Brain pericyte (primary cell): ENCODE measurements around the gene TMEM232.
A peak's percentile ranks its signal among the peaks of the same experiment; 100 is the strongest.

ENCODE experiments used
- DNase-seq: peaks from one replicate; pipeline ENCODE4 v3.0.0-alpha.2; 2012; ENCODE audit warnings: low read depth, low spot score

TMEM232 gene

GRCh38 chr5:110517396-110517795 lies 209.1 kb downstream of the TMEM232 start:
- DNase-seq: no peak

DNA sequence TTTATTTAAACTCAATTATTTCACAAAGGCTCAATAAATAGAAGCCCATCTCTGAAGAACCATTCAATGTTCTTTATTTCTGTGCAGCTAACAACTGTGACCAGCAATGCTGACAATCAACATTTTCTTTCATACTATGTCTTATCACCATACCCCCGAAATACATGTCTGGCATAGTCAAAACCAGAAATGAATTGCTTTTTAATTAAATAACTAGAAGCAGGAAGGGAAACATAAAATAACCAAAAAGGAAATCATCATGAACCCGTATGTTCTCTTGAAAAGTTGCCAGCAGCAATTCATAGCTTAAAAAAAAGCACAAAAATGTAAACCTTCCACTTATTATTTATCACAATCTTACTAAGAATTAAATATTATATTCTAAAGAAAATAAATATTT lies 212.4 kb downstream of the TMEM232 start:
- DNase-seq: no peak

- DNase-seq: no peak
Observed at GRCh38 chr5:110512266-110512665, 214.2 kb downstream of the TMEM232 start.

GRCh38 chr5:110510146-110510545 lies 216.3 kb downstream of the TMEM232 start:
- no peak for DNase-seq

DNA sequence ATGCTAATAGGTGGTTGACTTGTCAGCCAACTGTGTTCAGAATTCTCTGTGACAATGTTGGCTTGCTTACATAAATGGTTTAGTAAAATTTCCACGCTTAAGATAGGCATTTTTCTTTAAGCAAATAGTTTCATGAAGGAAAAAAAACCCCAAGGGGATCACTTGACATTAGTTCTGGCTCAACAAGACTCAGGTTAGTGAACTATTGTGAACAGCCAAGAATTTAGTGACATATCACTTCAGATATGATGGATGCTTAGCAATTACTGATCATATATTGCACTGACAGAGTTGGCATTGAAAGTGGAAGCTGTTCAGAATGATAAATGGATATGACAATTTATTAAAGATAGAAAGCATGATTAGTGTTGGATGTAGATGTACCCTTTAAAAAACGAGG lies 218.5 kb downstream of the TMEM232 start:
- no peak for DNase-seq

GRCh38 chr5:110506378-110506777 lies 220.1 kb downstream of the TMEM232 start:
- no peak for DNase-seq

- DNase-seq: no peak
Observed at GRCh38 chr5:110496276-110496675, 230.2 kb downstream of the TMEM232 start.

- no peak for DNase-seq
Observed at GRCh38 chr5:110492446-110492845, 234.0 kb downstream of the TMEM232 start.

- peak; percentile 52 for DNase-seq
Observed at GRCh38 chr5:110478895-110479294, 247.6 kb downstream of the TMEM232 start.

DNA sequence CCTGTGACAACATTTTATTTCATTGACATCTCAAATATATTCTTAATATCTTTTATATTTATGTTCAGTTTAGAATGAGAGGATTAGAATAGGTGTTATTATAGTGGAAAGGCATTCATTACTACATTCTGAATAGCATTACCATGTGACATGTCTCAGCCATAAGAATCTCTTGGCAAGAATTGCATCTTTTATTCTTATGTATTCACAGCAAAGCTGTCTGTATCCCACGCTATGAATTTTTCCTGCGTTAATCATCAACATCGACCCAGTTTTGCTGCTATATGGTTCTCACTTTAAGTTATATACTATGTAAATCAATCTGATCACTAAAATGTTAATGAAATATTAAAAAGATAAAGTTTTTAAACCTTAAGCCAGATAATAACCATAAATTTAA lies 248.6 kb downstream of the TMEM232 start:
- no peak for DNase-seq

- no peak for DNase-seq
Observed at GRCh38 chr5:110476164-110476563, 250.3 kb downstream of the TMEM232 start.

- no peak for DNase-seq
Observed at GRCh38 chr5:110475529-110475928, 250.9 kb downstream of the TMEM232 start.

DNA sequence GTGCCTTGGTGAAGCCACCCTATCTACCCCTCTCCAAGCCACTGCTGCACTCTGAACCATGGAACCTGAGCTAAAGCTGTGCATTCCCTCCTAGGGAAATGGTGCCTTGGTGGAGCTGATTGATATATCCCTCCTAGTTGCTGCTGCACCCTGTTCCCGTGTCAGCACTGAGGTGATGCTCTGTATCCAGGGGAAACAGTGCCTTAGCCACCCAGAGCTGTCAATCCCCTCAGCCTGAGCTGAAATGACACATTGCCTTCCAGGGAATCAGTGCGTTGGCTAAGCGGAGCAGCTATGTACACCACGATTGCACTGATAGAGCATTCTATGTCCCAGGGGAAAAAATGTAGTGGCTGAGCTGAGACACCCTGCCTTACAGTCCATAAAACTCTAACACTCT lies 257.0 kb downstream of the TMEM232 start:
- no peak for DNase-seq

DNA sequence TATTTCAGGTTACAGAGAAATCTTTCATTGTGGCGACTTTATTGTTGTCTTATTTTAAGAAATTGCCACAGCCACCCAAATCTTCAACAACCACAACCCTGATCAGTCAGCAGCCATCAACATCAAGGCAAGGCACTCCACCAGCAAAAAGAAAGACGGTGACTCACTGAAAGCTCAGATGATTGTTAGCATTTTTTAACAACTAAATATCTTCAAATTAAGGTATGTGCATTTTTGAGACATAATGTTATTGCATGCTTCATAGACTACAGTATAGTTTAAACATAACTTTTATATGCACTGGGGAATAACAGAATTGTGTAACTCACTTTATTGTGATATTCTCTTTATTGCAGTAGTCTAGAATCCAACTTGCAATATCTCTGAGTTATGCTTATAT lies 263.4 kb downstream of the TMEM232 start:
- no peak for DNase-seq

- DNase-seq: no peak
Observed at GRCh38 chr5:110460837-110461236, 265.6 kb downstream of the TMEM232 start.

DNA sequence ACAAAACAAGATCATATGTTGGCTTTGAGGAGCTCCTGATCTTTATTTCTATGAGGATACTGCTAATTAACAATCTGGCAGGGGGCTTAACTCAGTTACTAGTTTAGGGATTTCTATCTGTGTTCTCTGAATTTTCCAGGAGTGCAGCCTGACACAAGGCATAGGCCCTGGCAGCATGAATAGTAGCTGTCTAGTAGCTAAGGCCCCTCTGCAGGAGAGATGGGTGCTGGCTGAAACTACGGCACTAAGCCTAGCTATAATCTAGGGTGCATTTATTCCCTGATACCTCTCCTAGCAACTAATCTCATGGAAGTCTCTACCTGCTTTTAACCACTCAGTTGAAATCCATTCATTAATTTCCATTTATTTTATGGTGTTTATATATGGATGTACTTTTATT lies 268.2 kb downstream of the TMEM232 start:
- DNase-seq: no peak

DNA sequence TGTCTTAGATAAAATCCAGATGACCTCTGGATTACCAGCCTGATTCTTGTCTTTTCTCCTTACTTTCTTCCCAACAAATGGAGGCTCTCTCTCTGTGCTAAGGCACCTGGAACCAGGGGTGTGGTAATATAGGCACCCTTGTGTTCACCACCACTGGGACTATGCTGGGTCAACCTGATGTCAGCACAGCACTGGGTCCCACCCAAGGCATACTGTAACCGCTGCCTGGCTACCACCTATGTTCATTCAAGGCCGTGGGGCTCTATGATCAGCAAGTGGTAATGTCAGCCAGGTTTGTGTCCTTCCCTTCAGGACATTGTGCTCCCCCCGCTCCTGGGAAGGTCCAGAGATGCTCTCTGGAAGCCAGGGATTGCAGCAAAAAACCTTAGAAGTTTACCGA lies 283.6 kb downstream of the TMEM232 start:
- no peak for DNase-seq

DNA sequence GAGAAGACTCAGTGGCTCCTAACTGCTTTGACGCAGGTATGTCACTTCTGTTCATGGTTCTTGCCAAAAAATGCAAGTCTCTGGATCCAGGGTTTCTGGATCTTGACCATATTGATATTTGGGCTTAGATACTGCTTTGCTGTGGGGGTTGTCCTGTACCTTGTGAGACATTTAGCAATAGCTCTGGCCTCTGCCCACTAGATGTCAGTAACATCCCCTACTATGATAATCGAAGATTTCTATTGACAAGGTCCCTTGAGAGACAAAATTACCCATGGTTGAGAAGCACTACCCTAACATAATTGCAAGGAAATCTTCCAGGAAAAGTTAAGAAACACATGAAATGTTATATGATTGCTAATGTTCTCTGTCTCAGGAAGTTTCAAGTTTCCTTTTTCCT lies 285.4 kb downstream of the TMEM232 start:
- peak; percentile 8 for DNase-seq

DNA sequence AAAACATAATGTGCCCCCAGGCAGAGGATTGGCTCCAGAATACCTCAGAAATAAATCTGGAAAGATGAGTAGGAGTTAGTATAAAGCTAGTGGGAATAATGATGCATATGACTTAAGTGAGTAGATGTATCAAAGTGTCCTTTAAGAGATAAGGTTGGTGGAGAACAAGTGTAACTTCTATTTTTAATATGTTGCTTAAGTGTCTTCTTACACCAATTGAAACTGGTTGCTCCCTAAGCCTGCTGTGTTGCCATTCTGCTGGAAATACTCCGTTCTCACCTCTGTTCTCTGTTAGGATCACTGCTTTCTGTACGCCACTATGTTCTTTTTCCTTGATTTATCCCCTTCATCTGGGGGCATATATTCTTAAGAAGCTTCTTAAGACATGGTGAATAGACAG lies 286.4 kb downstream of the TMEM232 start:
- DNase-seq: no peak

DNA sequence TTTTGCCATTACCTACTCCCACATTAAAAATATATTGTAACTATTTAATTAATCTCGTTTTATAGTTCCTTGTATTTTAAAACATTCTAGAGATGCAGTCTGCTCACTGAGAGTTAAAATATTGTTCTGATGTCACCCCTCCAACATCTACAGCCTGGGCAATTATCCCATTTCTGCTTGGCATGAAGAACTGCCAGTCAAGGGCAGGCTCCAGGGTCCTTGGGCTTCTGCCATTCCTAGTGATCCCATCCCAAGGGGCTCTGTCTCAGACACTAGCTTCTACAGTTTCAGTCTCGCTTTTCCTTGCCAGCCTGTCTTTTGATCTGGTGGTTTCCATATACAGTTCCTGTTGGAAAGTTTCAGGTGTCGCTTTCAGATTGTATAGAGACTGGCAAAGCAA lies 287.2 kb downstream of the TMEM232 start:
- DNase-seq: no peak

- no peak for DNase-seq
Observed at GRCh38 chr5:110435207-110435606, 291.3 kb downstream of the TMEM232 start.

DNA sequence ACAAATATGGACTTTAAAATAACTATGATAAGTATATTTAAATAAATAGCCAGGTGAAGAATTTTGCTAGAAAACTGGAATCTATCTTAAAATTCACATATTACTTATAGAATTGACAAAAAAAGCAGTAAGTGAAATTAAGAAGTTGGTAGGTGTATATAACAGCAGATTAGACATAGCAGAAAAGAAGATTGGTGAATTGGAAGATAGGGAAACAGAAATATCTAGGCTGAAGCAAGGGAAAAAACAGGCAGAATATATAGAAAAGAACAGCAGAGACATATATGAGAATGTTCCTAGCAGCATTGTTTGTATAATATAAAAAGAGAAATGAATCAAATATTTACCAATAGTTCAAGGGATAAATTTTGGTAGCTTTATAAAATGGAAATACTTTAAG lies 294.9 kb downstream of the TMEM232 start:
- DNase-seq: no peak

DNA sequence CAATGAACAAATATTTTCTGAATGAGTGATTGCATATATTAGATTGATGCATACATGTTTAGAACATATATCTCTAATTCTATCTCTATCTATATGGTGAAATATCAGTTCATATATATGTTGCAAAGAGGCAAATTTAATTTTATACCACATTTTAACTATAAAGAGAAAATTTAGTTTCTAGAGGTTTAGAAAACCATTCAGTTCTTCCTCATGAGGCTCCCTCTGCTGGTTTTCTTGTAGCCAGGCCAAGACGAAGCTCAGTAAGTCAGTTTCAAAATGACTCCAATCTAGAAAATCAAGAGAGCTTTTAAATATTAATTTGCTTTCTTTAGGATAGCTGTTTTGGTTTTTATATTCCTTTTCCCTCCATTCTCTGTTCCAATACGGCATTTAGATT lies 312.1 kb downstream of the TMEM232 start:
- no peak for DNase-seq

GRCh38 chr5:110413856-110414255 lies 312.6 kb downstream of the TMEM232 start:
- DNase-seq: no peak

- no peak for DNase-seq
Observed at GRCh38 chr5:110409571-110409970, 316.9 kb downstream of the TMEM232 start.
